ENCODE results near the gene TMEM86B. TPM values are rescaled to one million over a fixed set of nuclear protein-coding genes. Genes with fewer than 3 reads are reported as not detected.
"Not testable (repeated sequence)": the region's sequence is repeated elsewhere in the genome, so short reads cannot be mapped to it uniquely, and the experiment has no call there.

The TMEM86B gene
- total RNA-seq, 1 donor from 2014 or later, result 10.0 TPM

GRCh38 chr19:55226788-55227187 lies 1.8 kb downstream of the TMEM86B start:
- no peak overlapping the region for H3K27ac Mint-ChIP-seq

GRCh38 chr19:55226273-55226672 lies 2.3 kb downstream of the TMEM86B start:
- no peaks in the 10 kb centered on the region for H3K9me3 Mint-ChIP-seq (ENCODE audit: low read depth)

More at GRCh38 chr19:55226788-55227187, 1.8 kb downstream of the TMEM86B start:
- DNase-seq (ENCODE audit: low spot score, unreplicated experiment), result no peak
- no peaks in the 10 kb centered on the region for H3K9me3 Mint-ChIP-seq (ENCODE audit: low read depth)
- peaks cover 14% of the 10 kb centered on the region for H3K4me1 Mint-ChIP-seq (ENCODE audit: low read depth)
- H3K4me3 Mint-ChIP-seq (ENCODE audit: low read depth), result no peak overlapping the region
- TF ChIP-seq, protein P1, sequence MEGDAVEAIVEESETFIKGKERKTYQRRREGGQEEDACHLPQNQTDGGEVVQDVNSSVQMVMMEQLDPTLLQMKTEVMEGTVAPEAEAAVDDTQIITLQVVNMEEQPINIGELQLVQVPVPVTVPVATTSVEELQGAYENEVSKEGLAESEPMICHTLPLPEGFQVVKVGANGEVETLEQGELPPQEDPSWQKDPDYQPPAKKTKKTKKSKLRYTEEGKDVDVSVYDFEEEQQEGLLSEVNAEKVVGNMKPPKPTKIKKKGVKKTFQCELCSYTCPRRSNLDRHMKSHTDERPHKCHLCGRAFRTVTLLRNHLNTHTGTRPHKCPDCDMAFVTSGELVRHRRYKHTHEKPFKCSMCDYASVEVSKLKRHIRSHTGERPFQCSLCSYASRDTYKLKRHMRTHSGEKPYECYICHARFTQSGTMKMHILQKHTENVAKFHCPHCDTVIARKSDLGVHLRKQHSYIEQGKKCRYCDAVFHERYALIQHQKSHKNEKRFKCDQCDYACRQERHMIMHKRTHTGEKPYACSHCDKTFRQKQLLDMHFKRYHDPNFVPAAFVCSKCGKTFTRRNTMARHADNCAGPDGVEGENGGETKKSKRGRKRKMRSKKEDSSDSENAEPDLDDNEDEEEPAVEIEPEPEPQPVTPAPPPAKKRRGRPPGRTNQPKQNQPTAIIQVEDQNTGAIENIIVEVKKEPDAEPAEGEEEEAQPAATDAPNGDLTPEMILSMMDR (IDR thresholded peaks at IDR 0.05; ENCODE audit: unreplicated experiment), result no peak
- H3K27me3 Mint-ChIP-seq, result no peaks in the 10 kb centered on the region
- peaks cover 5% of the 10 kb centered on the region for H3K36me3 Mint-ChIP-seq (ENCODE audit: insufficient read depth)

DNA sequence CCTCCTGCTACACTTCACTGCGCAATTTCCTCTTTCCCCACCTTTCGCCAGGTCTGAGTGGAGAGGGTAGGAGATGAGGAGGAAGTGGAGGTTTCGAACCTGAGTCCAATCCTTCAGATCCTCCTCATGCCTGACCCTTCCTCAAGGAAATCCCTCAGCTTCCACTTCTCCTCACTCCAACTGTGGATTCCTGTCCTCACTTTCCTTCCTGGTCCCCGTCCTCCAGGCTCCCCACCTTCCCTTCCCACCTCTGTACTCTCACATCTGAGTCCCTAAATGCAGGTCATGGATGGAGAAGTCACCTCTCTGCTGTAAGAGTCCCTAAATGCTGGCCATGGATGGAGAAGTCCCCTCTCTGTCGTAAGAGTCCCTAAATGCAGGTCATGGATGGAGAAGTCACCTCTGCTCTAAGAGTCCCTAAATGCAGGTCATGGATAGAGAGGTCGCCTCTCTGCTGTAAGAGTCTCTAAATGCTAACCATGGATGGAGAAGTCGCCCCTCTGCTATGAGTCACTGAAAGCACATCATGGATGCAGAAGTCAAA lies 3.1 kb downstream of the TMEM86B start:
- Mint-ChIP-seq H3K4me3 (ENCODE audit: low read depth) (no peak overlapping the region), H3K4me1 (ENCODE audit: low read depth) (peaks cover 14% of the 10 kb centered on the region), H3K27me3 (no peaks in the 10 kb centered on the region), H3K27ac (peak overlapping the region; percentile 26), H3K9me3 (ENCODE audit: low read depth) (peaks cover 1% of the 10 kb centered on the region), H3K36me3 (ENCODE audit: insufficient read depth) (peaks cover 8% of the 10 kb centered on the region)
- TF ChIP-seq, protein P1 (IDR thresholded peaks at IDR 0.05; ENCODE audit: unreplicated experiment), result no peak
- DNase-seq (ENCODE audit: low spot score, unreplicated experiment), result no peak

More at GRCh38 chr19:55226273-55226672, 2.3 kb downstream of the TMEM86B start:
- TF ChIP-seq, protein P1 (IDR thresholded peaks at IDR 0.05; ENCODE audit: unreplicated experiment), result no peak
- H3K4me1 Mint-ChIP-seq (ENCODE audit: low read depth), result peaks cover 14% of the 10 kb centered on the region
- no peaks in the 10 kb centered on the region for H3K27me3 Mint-ChIP-seq
- no peak for DNase-seq (ENCODE audit: low spot score, unreplicated experiment)
- no peak overlapping the region for H3K4me3 Mint-ChIP-seq (ENCODE audit: low read depth)
- no peak overlapping the region for H3K27ac Mint-ChIP-seq
- peaks cover 7% of the 10 kb centered on the region for H3K36me3 Mint-ChIP-seq (ENCODE audit: insufficient read depth)

DNA sequence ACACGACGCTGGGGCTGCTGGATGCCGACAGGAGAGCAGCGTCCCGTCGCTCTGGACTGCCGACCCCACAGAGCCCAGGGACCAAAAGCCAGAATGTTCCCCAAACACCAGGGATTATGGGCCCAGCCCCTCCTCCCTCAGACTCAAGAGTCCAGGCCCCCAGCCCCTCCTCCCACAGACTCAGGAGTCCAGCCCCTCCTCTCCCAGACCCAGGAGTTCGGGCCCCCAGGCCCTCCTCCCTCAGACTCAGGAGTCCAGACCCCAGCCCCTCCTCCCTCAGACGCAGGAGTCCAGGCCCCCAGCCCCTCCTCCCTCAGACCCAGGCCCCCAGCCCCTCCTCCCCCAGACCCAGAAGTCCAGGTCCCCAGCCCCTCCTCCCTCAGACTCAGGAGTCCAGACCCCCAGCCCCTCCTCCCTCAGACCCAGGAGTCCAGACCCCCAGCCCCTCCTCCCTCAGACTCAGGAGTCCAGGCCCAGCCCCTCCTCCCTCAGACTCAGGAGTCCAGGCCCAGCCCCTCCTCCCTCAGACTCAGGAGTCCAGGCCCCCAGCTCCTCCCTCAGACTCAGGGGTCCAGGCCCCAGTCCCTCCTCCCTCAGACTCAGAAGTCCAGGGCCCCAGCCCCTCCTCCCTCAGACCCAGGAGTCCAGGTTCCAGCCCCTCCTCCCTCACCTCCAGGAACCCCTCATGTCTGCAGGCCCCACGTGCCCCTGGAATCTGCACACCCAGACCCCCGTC lies 3.7 kb downstream of the TMEM86B start:
- Mint-ChIP-seq H3K4me1 (ENCODE audit: low read depth) (peaks cover 14% of the 10 kb centered on the region), H3K36me3 (ENCODE audit: insufficient read depth) (peaks cover 12% of the 10 kb centered on the region)
- DNase-seq (ENCODE audit: low spot score, unreplicated experiment); H3K9me3 Mint-ChIP-seq (ENCODE audit: low read depth); H3K27me3 Mint-ChIP-seq; H3K4me3 Mint-ChIP-seq (ENCODE audit: low read depth); H3K27ac Mint-ChIP-seq: not testable (repeated sequence)

DNA sequence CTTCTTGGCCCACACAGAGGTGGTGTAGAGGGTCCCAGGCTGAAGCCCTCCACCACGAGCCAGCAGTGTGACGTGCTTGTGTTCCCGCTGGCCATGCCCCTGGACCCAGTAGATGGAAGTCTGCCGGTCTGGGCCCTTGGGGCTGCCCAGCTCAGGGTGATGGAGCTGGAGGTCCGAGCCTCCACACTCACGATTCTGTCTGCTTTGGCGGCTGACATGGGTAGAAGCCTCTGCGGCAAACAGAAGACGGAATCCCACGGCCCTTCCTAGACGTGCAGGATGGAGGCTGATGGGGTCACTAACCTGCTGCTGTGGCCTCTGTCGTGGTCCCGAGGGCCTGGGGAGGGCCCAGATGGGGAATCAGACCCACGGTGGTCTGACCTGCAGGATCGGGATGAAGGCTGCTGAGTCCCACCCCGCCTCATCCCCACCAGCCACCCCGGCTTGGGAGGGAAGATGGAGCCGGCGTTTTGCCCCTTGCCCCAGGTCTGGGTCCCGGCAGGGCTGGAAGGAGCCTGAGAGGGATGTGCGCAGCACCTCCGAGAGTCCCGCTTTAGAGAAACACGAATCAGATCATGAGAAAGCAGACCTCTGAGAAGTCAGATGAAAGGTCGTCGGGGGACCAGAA lies 4.4 kb downstream of the TMEM86B start:
- DNase-seq (ENCODE audit: low spot score, unreplicated experiment), result no peak
- Mint-ChIP-seq H3K27ac (no peak overlapping the region), H3K4me3 (ENCODE audit: low read depth) (no peak overlapping the region), H3K9me3 (ENCODE audit: low read depth) (peaks cover 4% of the 10 kb centered on the region), H3K36me3 (ENCODE audit: insufficient read depth) (peaks cover 12% of the 10 kb centered on the region), H3K4me1 (ENCODE audit: low read depth) (peaks cover 12% of the 10 kb centered on the region), H3K27me3 (no peaks in the 10 kb centered on the region)
- TF ChIP-seq, protein P1 (IDR thresholded peaks at IDR 0.05; ENCODE audit: unreplicated experiment), result no peak
